ENCODE data around the gene PLEK2.
"Not testable (repeated sequence)": the region's sequence is repeated elsewhere in the genome, so short reads cannot be mapped to it uniquely, and the experiment has no call there.

Gene PLEK2

GRCh38 chr14:67411820-67412421 lies at the start of gene PLEK2:
Gene PLEK2, minus strand, starts transcription at chr14:67412165. Its CDS starts 106 bp downstream, at chr14:67412059.
- no peak for DNase-seq

GRCh38 chr14:67461341-67461985 lies 49.5 kb upstream of the PLEK2 start:
- no peak for DNase-seq

- DNase-seq = no peak
Measured at GRCh38 chr14:67459336-67459735, 47.4 kb upstream of the PLEK2 start.

GRCh38 chr14:67457782-67458181 lies 45.8 kb upstream of the PLEK2 start:
- DNase-seq = no peak

- no peak for DNase-seq
Measured at GRCh38 chr14:67456732-67457131, 44.8 kb upstream of the PLEK2 start.

GRCh38 chr14:67453575-67454300 lies 41.8 kb upstream of the PLEK2 start:
- no peak for DNase-seq

- DNase-seq = not testable (repeated sequence)
Measured at GRCh38 chr14:67451667-67452066, 39.7 kb upstream of the PLEK2 start.

GRCh38 chr14:67449096-67449495 lies 37.1 kb upstream of the PLEK2 start:
- DNase-seq = no peak

- DNase-seq = no peak
Measured at GRCh38 chr14:67447033-67447381, 35.0 kb upstream of the PLEK2 start.

- no peak for DNase-seq
Measured at GRCh38 chr14:67446371-67447032, 34.5 kb upstream of the PLEK2 start.

- DNase-seq = no peak
Measured at GRCh38 chr14:67444395-67444794, 32.4 kb upstream of the PLEK2 start.

GRCh38 chr14:67442139-67442906 lies 30.4 kb upstream of the PLEK2 start:
- DNase-seq = no peak

- no peak for DNase-seq
Measured at GRCh38 chr14:67441672-67442071, 29.7 kb upstream of the PLEK2 start.

GRCh38 chr14:67441256-67441655 lies 29.3 kb upstream of the PLEK2 start:
- DNase-seq = no peak

- DNase-seq = no peak
Measured at GRCh38 chr14:67440513-67440912, 28.5 kb upstream of the PLEK2 start.

GRCh38 chr14:67438969-67439368 lies 27.0 kb upstream of the PLEK2 start:
- DNase-seq = no peak

- no peak for DNase-seq
Measured at GRCh38 chr14:67436006-67436866, 24.3 kb upstream of the PLEK2 start.

GRCh38 chr14:67435603-67436002 lies 23.6 kb upstream of the PLEK2 start:
- DNase-seq = no peak

- DNase-seq = no peak
Measured at GRCh38 chr14:67432050-67432564, 20.1 kb upstream of the PLEK2 start.

GRCh38 chr14:67429510-67430205 lies 17.7 kb upstream of the PLEK2 start:
- DNase-seq = no peak

GRCh38 chr14:67428501-67429031 lies 16.6 kb upstream of the PLEK2 start:
- DNase-seq = no peak
